K562 (cell line): ENCODE results near the gene KCNAB1. TPM values are rescaled to one million over a fixed set of nuclear protein-coding genes. Genes with fewer than 3 reads are reported as not detected.

ENCODE experiments used
- ARNT ChIP-seq, 2 experiments: fragments of 450-650 bp; IDR thresholded peaks; 2 replicates each; pipeline ENCODE4 v1.6.1; 2016; ENCODE audit warnings: mild to moderate bottlenecking in 1 of 2
- CBX3 ChIP-seq, 2 experiments: IDR thresholded peaks; 1 replicate in 1 of 2; 2 replicates in 1 of 2; pipeline ENCODE4 v1.6.1; 2012; ENCODE audit warnings: inconsistent platforms in 2 of 2, low read length in 2 of 2, borderline replicate concordance in 1 of 2, control low read depth in 1 of 2
- FOXA3 ChIP-seq, 2 experiments: fragments of 450-650 bp in 1 of 2; sonication (generic) in 1 of 2; formaldehyde crosslinking; IDR thresholded peaks in 1 of 2; conservative IDR thresholded peaks in 1 of 2; 2 replicates each; pipeline versions ENCODE4 v1.4.0 to v1.8.0; 2020 to 2022; ENCODE audit warnings: mild to moderate bottlenecking in 2 of 2, missing genetic modification reagents in 1 of 2
- GATAD2A ChIP-seq: fragments of 450-650 bp; IDR thresholded peaks from 2 replicates; pipeline ENCODE4 v1.6.1; 2017
- GTF2A2 ChIP-seq: IDR thresholded peaks from 2 replicates; pipeline ENCODE4 v1.6.1; 2016; ENCODE audit warnings: mild to moderate bottlenecking, missing genetic modification characterization, missing compliant biosample characterization
- MYNN ChIP-seq, 2 experiments: sonication (generic); formaldehyde crosslinking in 1 of 2; IDR thresholded peaks; 2 replicates each; pipeline versions ENCODE4 v1.5.0 to v1.6.1; 2016 to 2020; ENCODE audit warnings: antibody characterized with exemption in 1 of 2, missing genetic modification reagents in 1 of 2
- RBM34 ChIP-seq: fragments of 200-400 bp; formaldehyde crosslinking; IDR thresholded peaks from 2 replicates; pipeline ENCODE4 v1.6.1; 2018; ENCODE audit warnings: low read length, borderline replicate concordance; ENCODE audit not compliant: insufficient read depth
- SMAD4 ChIP-seq: fragments of 250-450 bp; sonication (Bioruptor Pico); conservative IDR thresholded peaks from 2 replicates; pipeline ENCODE4 v1.8.0; 2021; ENCODE audit warnings: inconsistent platforms, mild to moderate bottlenecking, moderate library complexity
- TAF7 ChIP-seq: fragments of 450-650 bp; IDR thresholded peaks from 2 replicates; pipeline ENCODE4 v1.6.1; 2016; ENCODE audit warnings: missing genetic modification characterization, missing compliant biosample characterization
- UBTF ChIP-seq, 2 experiments: IDR thresholded peaks; 2 replicates each; pipeline ENCODE4 v1.6.1; 2012; ENCODE audit warnings: improper control_type of control experiment in 2 of 2, low read depth in 2 of 2, low read length in 2 of 2, borderline replicate concordance in 1 of 2
- YBX1 ChIP-seq: fragments of 450-650 bp; IDR thresholded peaks from 2 replicates; pipeline ENCODE4 v1.7.1; 2016; ENCODE audit warnings: mild to moderate bottlenecking
- ZNF121 ChIP-seq: sonication (generic); formaldehyde crosslinking; conservative IDR thresholded peaks from 2 replicates; pipeline ENCODE4 v1.8.0; 2022; ENCODE audit warnings: missing genetic modification reagents
- ZNF511 ChIP-seq: sonication (generic); formaldehyde crosslinking; IDR thresholded peaks from 2 replicates; pipeline ENCODE4 v1.8.0; 2022; ENCODE audit warnings: mild to moderate bottlenecking, missing genetic modification reagents
- polyA plus RNA-seq, 8 experiments: library from polyadenylated mRNA; depleted of rRNA in 4 of 8; stranded (reverse) in 5 of 8; unstranded in 3 of 8; fragments of >200 nt; fragmentation: Nextera tagmentation in 2 of 8; fragmentation: Illumina TruSeq in 1 of 8; extraction: Ambion mirVana in 2 of 8; extraction: Trizol in 1 of 8; gene quantifications; 2 replicates each; pipeline versions ENCODE4 v1.2.1 to v1.2.3, GENCODE V29; 2011 to 2014; ENCODE audit warnings: inconsistent platforms in 1 of 8, missing spikeins in 1 of 8
- total RNA-seq, 7 experiments: library from RNA; depleted of rRNA in 6 of 7; stranded (reverse); fragments of >200 nt in 6 of 7; fragmentation: Illumina TruSeq in 2 of 7; extraction: Trizol in 2 of 7; gene quantifications; 2 replicates each; pipeline versions ENCODE4 v1.2.1 to v1.2.3, GENCODE V29; 2011 to 2021; ENCODE audit warnings: low replicate concordance in 1 of 7
- TF ChIP-seq, protein P1 (sequence below): sonication (generic); formaldehyde crosslinking; IDR thresholded peaks from 2 replicates; pipeline ENCODE4 v1.8.0; 2022; ENCODE audit warnings: missing genetic modification reagents, mild to moderate bottlenecking, moderate library complexity, borderline replicate concordance
- TF ChIP-seq, protein P2 (sequence below): fragments of 450-650 bp; IDR thresholded peaks from 2 replicates; pipeline ENCODE4 v1.6.1; 2018; ENCODE audit warnings: mild to moderate bottlenecking, low read depth; ENCODE audit not compliant: partially characterized antibody
- TF ChIP-seq, protein P3 (sequence below): fragments of 250-450 bp; sonication (Bioruptor Pico); IDR thresholded peaks from 2 replicates; pipeline ENCODE4 v1.8.0; 2021; ENCODE audit warnings: moderate library complexity, mild to moderate bottlenecking, inconsistent platforms

The KCNAB1 gene
- total and polyA plus RNA-seq, 9 of the 15 experiments (the other 6 are each of a cell fraction or from before 2014, with no cell fraction given), result 0.14 to 1.2 (median 0.51) TPM

DNA sequence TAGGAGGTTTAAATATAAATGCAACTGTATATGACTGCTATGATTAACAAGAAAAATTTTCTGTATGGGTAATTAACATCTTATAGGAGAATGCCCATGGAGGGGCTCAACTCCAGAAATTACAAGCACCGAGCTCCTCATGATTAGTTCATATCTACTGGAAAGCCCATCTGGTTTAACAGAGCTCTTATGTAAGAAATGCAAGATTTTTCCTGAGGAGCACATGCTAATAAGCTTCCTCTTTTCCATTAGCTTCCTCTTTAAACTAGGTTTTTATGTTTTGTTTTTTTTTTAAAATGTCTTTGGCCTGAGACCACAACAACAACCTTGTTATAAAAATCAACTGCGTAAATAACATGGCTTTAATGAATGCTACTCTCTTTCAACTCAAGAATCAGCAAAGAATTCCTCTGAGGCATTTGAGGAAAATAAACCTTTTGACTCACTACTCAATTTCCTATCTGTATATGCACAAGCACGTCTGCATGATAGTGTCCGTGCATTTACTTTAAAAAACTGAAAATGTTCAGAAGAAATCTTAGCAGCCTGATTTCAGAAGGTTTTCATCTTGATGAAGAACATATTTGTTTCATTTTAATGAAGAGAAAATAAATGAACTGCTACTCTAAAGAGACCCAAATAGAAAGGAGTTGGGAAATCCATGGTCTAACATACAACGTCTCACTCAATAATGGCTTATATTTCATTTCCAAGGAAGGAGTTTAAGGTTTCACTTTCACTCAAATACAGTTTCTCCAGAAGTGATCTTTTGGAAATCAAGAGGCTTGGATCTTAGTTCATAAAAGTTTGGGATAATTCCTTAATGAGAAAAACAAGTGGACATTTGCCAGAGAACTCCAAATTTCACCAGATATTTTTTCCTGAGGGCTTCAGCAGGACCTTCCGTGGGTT lies 180.8 kb downstream of the KCNAB1 start (continued):
- TF ChIP-seq ZNF121 (CRISPR knock-in tag), result no peak
- no peak for TF ChIP-seq YBX1
- TF ChIP-seq CBX3 (IDR thresholded peaks at IDR 0.05; ENCODE audit: borderline replicate concordance in 1 of 2, low read length in 2 of 2), result no peak
- TF ChIP-seq, protein P1, sequence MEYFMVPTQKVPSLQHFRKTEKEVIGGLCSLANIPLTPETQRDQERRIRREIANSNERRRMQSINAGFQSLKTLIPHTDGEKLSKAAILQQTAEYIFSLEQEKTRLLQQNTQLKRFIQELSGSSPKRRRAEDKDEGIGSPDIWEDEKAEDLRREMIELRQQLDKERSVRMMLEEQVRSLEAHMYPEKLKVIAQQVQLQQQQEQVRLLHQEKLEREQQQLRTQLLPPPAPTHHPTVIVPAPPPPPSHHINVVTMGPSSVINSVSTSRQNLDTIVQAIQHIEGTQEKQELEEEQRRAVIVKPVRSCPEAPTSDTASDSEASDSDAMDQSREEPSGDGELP (CRISPR knock-in tag), result no peak
- TF ChIP-seq UBTF (IDR thresholded peaks at IDR 0.05; ENCODE audit: borderline replicate concordance in 1 of 2, low read depth in 2 of 2, low read length in 2 of 2), result no peak
- TF ChIP-seq ARNT (IDR thresholded peaks at IDR 0.05), result no peak
- no peak for TF ChIP-seq FOXA3 (CRISPR knock-in tag; conservative IDR thresholded peaks at IDR 0.05 in 1 of 2, IDR thresholded peaks at IDR 0.05 in 1 of 2)
- TF ChIP-seq RBM34, result no peak
- TF ChIP-seq ZNF511 (CRISPR knock-in tag), result no peak
- TF ChIP-seq, protein P2, sequence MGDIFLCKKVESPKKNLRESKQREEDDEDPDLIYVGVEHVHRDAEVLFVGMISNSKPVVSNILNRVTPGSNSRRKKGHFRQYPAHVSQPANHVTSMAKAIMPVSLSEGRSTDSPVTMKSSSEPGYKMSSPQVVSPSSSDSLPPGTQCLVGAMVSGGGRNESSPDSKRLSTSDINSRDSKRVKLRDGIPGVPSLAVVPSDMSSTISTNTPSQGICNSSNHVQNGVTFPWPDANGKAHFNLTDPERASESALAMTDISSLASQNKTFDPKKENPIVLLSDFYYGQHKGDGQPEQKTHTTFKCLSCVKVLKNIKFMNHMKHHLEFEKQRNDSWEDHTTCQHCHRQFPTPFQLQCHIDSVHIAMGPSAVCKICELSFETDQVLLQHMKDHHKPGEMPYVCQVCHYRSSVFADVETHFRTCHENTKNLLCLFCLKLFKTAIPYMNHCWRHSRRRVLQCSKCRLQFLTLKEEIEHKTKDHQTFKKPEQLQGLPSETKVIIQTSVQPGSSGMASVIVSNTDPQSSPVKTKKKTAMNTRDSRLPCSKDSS, result no peak
- TF ChIP-seq GTF2A2 (tag), result no peak
- TF ChIP-seq, protein P3, sequence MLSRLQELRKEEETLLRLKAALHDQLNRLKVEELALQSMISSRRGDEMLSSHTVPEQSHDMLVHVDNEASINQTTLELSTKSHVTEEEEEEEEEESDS (CRISPR knock-in tag), result no peak
- no peak for TF ChIP-seq MYNN (IDR thresholded peaks at IDR 0.05)
- TF ChIP-seq MYNN (CRISPR knock-in tag; IDR thresholded peaks at IDR 0.05), result no peak
- TF ChIP-seq SMAD4 (CRISPR knock-in tag), result no peak
- TF ChIP-seq GATAD2A, result no peak
- no peak for TF ChIP-seq TAF7
